Tibial artery (tissue), 4 donors: ENCODE measurements around the gene SAMMSON.
A peak's percentile ranks its signal among the peaks of the same experiment; 100 is the strongest.

Experiments
- DNase-seq, 2 donors: peaks; one replicate each; pipeline ENCODE4 v3.0.0-alpha.2; 2019
- H3K27ac ChIP-seq, 2 donors: fragments of 200-600 bp; sonication (generic) in 1 of 2; 1 replicate in 1 of 2; 2 replicates in 1 of 2; pipeline ENCODE4 v1.5.1; 2018 to 2019; ENCODE audit warnings: mild to moderate bottlenecking in 1 of 2
- H3K27me3 ChIP-seq, 2 donors: fragments of 200-600 bp; sonication (generic) in 1 of 2; one replicate each; pipeline versions ENCODE4 v1.5.1 to v1.6.0; 2016 to 2019
- H3K36me3 ChIP-seq, 3 donors: fragments of 200-600 bp; sonication (generic) in 2 of 3; one replicate each; pipeline ENCODE4 v1.5.1; 2016 to 2019; ENCODE audit warnings: mild to moderate bottlenecking in 2 of 3
- H3K4me1 ChIP-seq, 4 donors: fragments of 200-600 bp; sonication (generic) in 2 of 4; 1 replicate in 3 of 4; 2 replicates in 1 of 4; pipeline ENCODE4 v1.5.1; 2016 to 2019
- H3K4me3 ChIP-seq, 2 donors: fragments of 200-600 bp; sonication (generic) in 1 of 2; 1 replicate in 1 of 2; 2 replicates in 1 of 2; pipeline ENCODE4 v1.5.1; 2018 to 2019; ENCODE audit warnings: mild to moderate bottlenecking in 2 of 2
- H3K9me3 ChIP-seq, 3 donors: fragments of 200-600 bp; sonication (generic) in 1 of 3; one replicate each; pipeline ENCODE4 v1.5.1; 2016 to 2019
- CTCF ChIP-seq, 2 experiments: fragments of 200-600 bp in 1 of 2; fragments of 450-650 bp in 1 of 2; IDR thresholded peaks; one replicate each; pipeline ENCODE4 v1.5.1; 2017 to 2019; ENCODE audit warnings: antibody characterized with exemption in 2 of 2, mild to moderate bottlenecking in 1 of 2, moderate library complexity in 1 of 2
- intact Hi-C: fragments of 100-400 bp; cut with DNase I; formaldehyde crosslinking; loops from one replicate; pipeline ENCODE4 v1.15.0; 2023; ENCODE audit warnings: low total_unique reads

Gene SAMMSON

DNA sequence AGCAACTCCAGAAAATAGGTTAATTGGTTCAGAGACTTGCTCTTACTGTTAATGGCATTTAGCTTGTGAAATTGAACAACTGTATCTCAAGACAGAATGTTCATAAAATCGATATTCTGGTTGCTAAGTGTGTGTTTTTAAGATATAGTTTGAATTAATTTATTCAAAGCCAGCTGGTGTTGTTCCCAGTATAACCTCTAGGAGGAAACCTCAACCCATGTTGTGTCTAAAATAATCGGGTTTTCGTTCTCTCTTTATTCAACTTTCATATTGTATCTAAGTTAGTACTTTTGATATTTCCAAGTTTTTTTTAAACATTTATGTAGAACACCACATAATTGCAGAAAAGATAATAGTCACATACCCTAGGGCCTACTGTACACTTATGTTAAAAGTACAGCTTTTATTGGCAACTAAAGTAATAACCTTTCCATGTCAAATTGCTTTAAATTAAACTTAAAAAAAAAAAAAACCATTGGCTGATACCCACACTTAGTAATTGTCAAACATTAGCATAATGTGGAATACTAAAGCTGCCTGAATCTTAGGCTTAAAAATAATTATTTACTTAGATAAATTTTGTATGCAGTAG is 90.9 kb downstream of the SAMMSON start:
- TF ChIP-seq CTCF (IDR thresholded peaks at IDR 0.05) = peak; percentile 78 to 80
- Histone ChIP-seq H3K27ac (no peak overlapping the region), H3K9me3 (no peaks in the 10 kb centered on the region), H3K4me1 (peaks cover 0 to 39% (median 14%) of the 10 kb centered on the region in 4 donors), H3K36me3 (no peaks in the 10 kb centered on the region), H3K27me3 (no peaks in the 10 kb centered on the region), H3K4me3 (no peak overlapping the region)
- intact Hi-C loops = no loop called here
- DNase-seq = no peak

DNA sequence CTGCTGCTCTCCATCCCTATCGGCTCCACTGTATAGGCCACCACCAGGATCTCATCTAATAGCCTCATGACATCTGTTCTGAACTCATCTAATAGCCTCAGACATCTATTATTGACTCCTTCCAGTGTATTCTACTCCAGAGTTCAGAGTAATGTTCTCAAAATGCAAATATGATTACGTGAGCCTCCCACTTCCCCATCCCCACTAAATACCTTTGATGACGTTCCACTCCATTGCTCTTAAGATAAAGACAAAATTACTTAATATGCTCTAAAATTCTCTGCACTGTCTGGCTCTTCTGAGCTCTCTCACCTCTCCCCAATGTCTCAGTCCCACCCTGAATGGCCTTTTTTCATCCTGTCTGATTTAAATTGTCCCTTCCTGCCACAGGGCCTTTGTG is 94.7 kb downstream of the SAMMSON start:
- DNase-seq = no peak
- no peaks in the 10 kb centered on the region for H3K27me3 ChIP-seq
- no peaks in the 10 kb centered on the region for H3K36me3 ChIP-seq
- intact Hi-C loops = no loop called here
- no peak overlapping the region for H3K27ac ChIP-seq
- no peaks in the 10 kb centered on the region for H3K9me3 ChIP-seq
- TF ChIP-seq CTCF (IDR thresholded peaks at IDR 0.05) = no peak
- no peak overlapping the region for H3K4me3 ChIP-seq
- peaks cover 0 to 9% (median 3%) of the 10 kb centered on the region in 4 donors for H3K4me1 ChIP-seq

DNA sequence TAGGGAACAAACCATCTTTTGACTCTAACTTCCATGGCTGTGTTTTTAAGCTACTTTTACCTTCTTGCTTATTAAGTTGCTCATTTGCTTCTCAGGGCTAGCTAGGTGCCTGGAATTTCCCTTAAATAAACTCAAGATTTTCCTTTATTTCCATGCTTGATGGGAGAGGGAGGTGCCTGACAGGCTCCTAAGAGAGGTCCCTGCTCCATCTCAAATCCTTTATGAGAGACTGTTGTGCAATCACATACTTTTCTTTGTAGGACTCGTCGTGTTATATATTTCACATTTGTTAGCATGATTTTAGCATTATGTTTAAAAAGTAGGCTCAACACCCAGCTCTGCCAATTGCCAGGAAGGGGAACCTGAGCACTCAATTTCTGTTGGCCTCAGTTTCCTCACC is 95.7 kb downstream of the SAMMSON start:
- H3K4me3 ChIP-seq = no peak overlapping the region
- no peaks in the 10 kb centered on the region for H3K4me1 ChIP-seq
- no peaks in the 10 kb centered on the region for H3K27me3 ChIP-seq
- H3K9me3 ChIP-seq = no peaks in the 10 kb centered on the region
- no peak for TF ChIP-seq CTCF (IDR thresholded peaks at IDR 0.05)
- no peak overlapping the region for H3K27ac ChIP-seq
- intact Hi-C loops = no loop called here
- DNase-seq = no peak
- no peaks in the 10 kb centered on the region for H3K36me3 ChIP-seq

DNA sequence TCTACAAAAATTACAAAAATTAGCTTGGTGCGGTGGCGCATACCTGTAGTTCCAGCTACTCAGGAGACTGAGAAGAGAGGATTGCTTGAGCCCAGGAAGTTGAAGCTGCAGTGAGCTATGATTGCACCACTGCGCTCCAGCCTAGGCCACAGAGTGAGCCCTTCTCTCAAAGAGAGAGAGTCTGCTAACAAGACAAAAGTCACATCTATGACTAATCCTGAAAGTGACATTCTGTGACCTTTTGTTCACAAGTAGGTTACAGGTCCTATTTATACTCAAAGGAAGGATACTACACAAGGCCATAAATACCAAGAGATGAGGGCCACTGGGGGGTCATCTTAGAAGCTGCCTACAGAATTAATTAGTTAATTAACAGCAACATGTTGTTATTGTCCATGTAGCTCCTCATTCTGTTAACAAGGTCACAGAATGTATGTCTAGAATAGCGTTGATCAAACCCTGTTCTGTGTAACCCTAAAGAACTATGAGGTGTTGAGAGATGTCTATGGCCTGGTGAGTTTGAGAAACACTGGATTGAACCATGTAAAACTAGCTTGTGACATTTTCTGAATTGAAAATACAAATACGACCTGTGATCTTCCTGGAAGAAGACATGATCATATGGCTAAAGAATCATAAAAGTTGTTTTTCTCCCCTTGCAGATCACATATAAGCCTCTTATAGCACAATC is 97.0 kb downstream of the SAMMSON start:
- no peak for DNase-seq
- no peak overlapping the region for H3K4me3 ChIP-seq
- no peak overlapping the region for H3K27ac ChIP-seq
- no peaks in the 10 kb centered on the region for H3K27me3 ChIP-seq
- no peak for TF ChIP-seq CTCF (IDR thresholded peaks at IDR 0.05)
- intact Hi-C loops = no loop called here
- H3K36me3 ChIP-seq = no peaks in the 10 kb centered on the region
- no peaks in the 10 kb centered on the region for H3K9me3 ChIP-seq
- H3K4me1 ChIP-seq = no peaks in the 10 kb centered on the region

DNA sequence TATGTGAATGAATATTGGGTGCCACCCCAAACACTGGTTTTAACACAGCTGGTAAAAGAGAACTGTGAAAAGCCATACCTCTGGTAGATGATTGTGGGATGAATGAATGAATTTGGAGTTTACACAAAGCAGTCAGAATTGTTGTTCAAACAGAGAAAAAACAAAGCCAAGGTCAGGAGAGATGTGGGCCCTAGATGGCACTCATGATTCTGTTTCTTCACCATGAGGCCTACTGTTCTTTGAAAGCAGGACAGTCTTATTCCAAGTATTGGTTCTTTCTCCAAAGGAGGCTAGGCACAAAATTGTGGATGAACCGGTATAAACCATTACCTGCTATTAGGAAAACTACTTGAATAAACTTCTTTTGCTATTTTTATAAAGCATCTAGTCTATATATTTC is 97.6 kb downstream of the SAMMSON start:
- intact Hi-C loops = no loop called here
- Histone ChIP-seq H3K27me3 (no peaks in the 10 kb centered on the region), H3K9me3 (no peaks in the 10 kb centered on the region), H3K27ac (no peak overlapping the region), H3K4me1 (no peaks in the 10 kb centered on the region), H3K4me3 (no peak overlapping the region), H3K36me3 (no peaks in the 10 kb centered on the region)
- TF ChIP-seq CTCF (IDR thresholded peaks at IDR 0.05) = no peak
- no peak for DNase-seq
